Measurements from ENCODE around the gene PHLDB1. TPM values are rescaled to one million over a fixed set of nuclear protein-coding genes. Genes with fewer than 3 reads are reported as not detected.

Gene PHLDB1
- total RNA-seq, 4 donors from 2014 or later = 6.7 to 29.8 (median 21.2) TPM

- Histone ChIP-seq H3K36me3 (peaks cover 0 to 13% (median 0%) of the 10 kb centered on the region in 3 donors), H3K27ac (no peak overlapping the region), H3K4me3 (no peak overlapping the region), H3K27me3 (no peaks in the 10 kb centered on the region), H3K4me1 (peaks cover 13 to 43% (median 17%) of the 10 kb centered on the region in 3 donors), H3K9me3 (no peaks in the 10 kb centered on the region)
- TF ChIP-seq POLR2A (IDR thresholded peaks at IDR 0.05) = no peak
- TF ChIP-seq, protein P1, sequence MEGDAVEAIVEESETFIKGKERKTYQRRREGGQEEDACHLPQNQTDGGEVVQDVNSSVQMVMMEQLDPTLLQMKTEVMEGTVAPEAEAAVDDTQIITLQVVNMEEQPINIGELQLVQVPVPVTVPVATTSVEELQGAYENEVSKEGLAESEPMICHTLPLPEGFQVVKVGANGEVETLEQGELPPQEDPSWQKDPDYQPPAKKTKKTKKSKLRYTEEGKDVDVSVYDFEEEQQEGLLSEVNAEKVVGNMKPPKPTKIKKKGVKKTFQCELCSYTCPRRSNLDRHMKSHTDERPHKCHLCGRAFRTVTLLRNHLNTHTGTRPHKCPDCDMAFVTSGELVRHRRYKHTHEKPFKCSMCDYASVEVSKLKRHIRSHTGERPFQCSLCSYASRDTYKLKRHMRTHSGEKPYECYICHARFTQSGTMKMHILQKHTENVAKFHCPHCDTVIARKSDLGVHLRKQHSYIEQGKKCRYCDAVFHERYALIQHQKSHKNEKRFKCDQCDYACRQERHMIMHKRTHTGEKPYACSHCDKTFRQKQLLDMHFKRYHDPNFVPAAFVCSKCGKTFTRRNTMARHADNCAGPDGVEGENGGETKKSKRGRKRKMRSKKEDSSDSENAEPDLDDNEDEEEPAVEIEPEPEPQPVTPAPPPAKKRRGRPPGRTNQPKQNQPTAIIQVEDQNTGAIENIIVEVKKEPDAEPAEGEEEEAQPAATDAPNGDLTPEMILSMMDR (IDR thresholded peaks at IDR 0.05) = no peak
- 46 to 82% methylated on average over 2 to 5 of the region's 19 CpGs for WGBS, 2 donors
- no peak for DNase-seq
- intact Hi-C loops (cut with DNase I) = no loop called here
Observed at GRCh38 chr11:118661425-118662301, 54.2 kb downstream of the PHLDB1 start.

GRCh38 chr11:118662401-118663271 lies 55.2 kb downstream of the PHLDB1 start:
- Histone ChIP-seq H3K36me3 (peaks cover 0 to 4% (median 0%) of the 10 kb centered on the region in 3 donors), H3K4me3 (no peak overlapping the region), H3K4me1 (peaks cover 13 to 43% (median 17%) of the 10 kb centered on the region in 3 donors), H3K27ac (no peak overlapping the region), H3K9me3 (no peaks in the 10 kb centered on the region), H3K27me3 (no peaks in the 10 kb centered on the region)
- intact Hi-C loops (cut with DNase I) = no loop called here
- TF ChIP-seq, protein P1 (IDR thresholded peaks at IDR 0.05) = no peak
- TF ChIP-seq POLR2A (IDR thresholded peaks at IDR 0.05) = no peak
- DNase-seq = no peak
- WGBS, 2 donors = 44 to 67% methylated on average over 3 to 4 of the region's 8 CpGs

DNA sequence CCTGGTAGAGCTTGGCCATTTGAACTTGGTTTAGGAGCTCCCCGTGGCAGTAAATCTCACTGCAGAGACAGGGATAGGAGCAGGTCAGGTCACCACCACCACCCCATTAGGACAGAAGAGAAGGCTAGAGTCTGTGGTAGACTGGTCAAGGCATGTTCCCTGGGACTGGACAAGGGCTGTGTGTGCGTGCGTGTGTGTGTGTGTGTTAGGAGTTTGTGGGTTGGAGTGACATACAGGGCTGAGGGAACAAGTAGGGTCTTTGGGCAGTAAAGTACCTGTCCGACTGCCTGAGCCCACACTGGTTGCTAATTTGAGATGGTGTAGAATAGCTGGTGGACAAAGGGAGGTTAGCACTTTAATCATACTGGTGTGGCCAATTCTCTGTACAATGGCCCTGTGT lies 56.0 kb downstream of the PHLDB1 start:
- 90 to 92% methylated on average over 2 of the region's 4 CpGs for WGBS, 2 donors
- Histone ChIP-seq H3K27me3 (no peaks in the 10 kb centered on the region), H3K27ac (no peak overlapping the region), H3K4me3 (no peak overlapping the region), H3K9me3 (no peaks in the 10 kb centered on the region), H3K36me3 (no peaks in the 10 kb centered on the region), H3K4me1 (peaks cover 13 to 41% (median 17%) of the 10 kb centered on the region in 3 donors)
- TF ChIP-seq POLR2A (IDR thresholded peaks at IDR 0.05) = no peak
- TF ChIP-seq, protein P1 (IDR thresholded peaks at IDR 0.05) = no peak
- intact Hi-C loops (cut with DNase I) = no loop called here
- no peak for DNase-seq

DNA sequence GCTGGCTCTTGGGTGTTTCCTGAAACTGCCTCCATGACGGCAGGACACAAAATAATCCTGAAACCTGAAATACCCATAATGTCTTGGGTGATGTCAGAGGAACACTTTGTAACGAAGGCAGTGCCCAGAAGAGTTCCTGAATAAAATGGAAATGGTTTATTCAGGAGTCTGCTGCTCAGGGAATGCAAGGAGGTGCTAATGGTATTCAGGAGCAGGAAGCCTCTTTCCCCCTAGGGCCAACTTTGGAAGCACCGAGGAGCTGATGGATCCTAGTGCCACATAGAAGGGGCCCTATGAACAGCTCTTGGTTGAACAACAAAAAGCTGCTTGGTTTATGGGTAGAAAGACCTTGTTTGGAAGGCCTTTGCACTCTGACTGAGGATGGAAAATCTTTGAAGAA lies 56.5 kb downstream of the PHLDB1 start:
- Histone ChIP-seq H3K27me3 (no peaks in the 10 kb centered on the region), H3K4me3 (no peak overlapping the region), H3K36me3 (no peaks in the 10 kb centered on the region), H3K27ac (no peak overlapping the region), H3K4me1 (peaks cover 13 to 37% (median 13%) of the 10 kb centered on the region in 3 donors), H3K9me3 (no peaks in the 10 kb centered on the region)
- WGBS, 2 donors = 72 to 73% methylated on average over 3 of the region's 3 CpGs
- intact Hi-C loops (cut with DNase I) = no loop called here
- no peak for DNase-seq
- TF ChIP-seq, protein P1 (IDR thresholded peaks at IDR 0.05) = no peak
- TF ChIP-seq POLR2A (IDR thresholded peaks at IDR 0.05) = no peak

Data from esophagus squamous epithelium (tissue), 5 donors.